Measurements from ENCODE around the gene MBNL1. TPM values are rescaled to one million over a fixed set of nuclear protein-coding genes. Genes with fewer than 3 reads are reported as not detected.
A peak's percentile ranks its signal among the peaks of the same experiment; 100 is the strongest.

Gene MBNL1
- total RNA-seq, 1 donor from 2014 or later = 79.5 TPM

DNA sequence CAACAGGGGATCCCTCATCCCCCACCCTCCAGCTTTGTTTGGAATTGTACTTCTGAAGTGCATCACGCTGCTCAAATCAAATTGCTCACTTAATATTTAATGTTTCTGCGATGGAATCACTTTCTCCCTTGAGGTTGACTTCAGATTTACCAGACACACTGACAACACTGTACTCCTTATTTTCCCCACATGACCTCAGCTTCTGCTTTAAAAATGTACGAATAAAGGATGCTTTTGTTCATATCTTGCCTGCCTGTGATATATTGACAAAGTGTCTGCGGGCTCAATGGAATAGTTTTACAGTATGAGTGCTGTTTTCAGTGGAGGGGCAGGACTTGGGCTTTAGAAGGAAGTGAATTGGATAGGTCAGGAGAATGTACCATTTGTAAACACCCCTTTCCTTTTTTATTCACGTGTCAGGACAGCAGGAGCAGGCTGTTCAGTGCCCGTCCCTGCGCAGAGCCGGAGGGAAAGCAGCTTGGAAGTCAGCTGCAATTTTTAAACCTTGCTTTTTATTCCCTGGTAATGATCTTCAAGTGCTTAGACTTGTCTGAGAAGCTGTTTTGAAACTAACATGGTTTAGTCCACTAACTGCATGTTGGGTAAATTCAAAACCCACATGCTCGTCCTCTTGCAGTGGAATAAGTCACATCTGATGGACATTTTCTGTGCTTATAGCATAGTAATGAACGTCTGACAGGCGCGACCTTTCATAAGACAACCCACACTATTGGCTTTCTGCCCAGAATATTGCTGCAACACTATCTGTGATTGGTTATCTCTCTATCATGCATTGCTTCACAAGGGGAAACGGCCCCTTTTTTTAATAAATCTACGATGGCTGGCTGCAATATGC, 29.9 kb downstream of the MBNL1 start:
- FAIRE-seq = no peak
- peak; percentile 91 for DNase-seq (ENCODE audit: low read depth)
- Histone ChIP-seq H3K27me3 (ENCODE audit: control insufficient read depth, insufficient read depth, low read length) (no peaks in the 10 kb centered on the region), H3K4me3 (ENCODE audit: low read depth, low read length) (peak overlapping the region; percentile 30), H3K36me3 (ENCODE audit: control insufficient read depth, insufficient read depth, low read length) (peaks cover 3% of the 10 kb centered on the region)
- TF ChIP-seq, protein P1, sequence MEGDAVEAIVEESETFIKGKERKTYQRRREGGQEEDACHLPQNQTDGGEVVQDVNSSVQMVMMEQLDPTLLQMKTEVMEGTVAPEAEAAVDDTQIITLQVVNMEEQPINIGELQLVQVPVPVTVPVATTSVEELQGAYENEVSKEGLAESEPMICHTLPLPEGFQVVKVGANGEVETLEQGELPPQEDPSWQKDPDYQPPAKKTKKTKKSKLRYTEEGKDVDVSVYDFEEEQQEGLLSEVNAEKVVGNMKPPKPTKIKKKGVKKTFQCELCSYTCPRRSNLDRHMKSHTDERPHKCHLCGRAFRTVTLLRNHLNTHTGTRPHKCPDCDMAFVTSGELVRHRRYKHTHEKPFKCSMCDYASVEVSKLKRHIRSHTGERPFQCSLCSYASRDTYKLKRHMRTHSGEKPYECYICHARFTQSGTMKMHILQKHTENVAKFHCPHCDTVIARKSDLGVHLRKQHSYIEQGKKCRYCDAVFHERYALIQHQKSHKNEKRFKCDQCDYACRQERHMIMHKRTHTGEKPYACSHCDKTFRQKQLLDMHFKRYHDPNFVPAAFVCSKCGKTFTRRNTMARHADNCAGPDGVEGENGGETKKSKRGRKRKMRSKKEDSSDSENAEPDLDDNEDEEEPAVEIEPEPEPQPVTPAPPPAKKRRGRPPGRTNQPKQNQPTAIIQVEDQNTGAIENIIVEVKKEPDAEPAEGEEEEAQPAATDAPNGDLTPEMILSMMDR (IDR thresholded peaks at IDR 0.05; ENCODE audit: insufficient read depth, low read length, severe bottlenecking) = no peak

DNA sequence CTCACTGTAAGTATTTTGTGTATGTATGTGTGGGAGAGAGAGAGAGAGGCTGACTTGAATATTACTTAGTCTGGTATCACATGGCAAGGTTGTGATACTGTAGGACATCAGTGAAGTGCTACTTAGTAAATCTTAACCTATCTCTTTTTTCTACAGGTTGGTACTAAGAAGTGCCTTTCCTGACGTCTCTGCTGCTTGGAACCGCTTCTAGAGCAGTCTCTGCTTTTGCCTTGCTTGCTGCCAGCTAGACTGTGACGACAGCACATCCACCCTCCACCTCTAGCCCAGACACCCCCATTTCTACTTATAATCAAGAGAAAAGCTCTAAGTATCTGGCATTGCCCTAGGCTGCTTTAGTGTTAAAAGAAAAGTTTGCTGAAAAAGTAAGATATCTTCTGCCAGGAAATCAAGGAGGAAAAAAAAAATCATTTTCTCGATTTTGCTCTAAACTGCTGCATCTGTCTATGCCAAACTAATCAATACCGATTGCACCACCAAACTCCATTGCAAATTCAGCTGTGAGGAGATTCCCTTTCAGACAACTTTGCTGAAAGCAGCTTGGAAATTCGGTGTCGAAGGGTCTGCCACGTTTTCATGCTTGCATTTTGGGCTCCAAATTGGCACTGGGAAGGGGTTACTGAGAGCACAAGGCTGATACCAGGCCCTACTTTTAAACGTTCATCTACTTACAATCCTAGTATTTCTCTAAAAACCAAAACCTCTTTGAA, 30.7 kb downstream of the MBNL1 start:
- H3K27me3 ChIP-seq (ENCODE audit: control insufficient read depth, insufficient read depth, low read length) = no peaks in the 10 kb centered on the region
- no peak overlapping the region for H3K4me3 ChIP-seq (ENCODE audit: low read depth, low read length)
- TF ChIP-seq, protein P1 (IDR thresholded peaks at IDR 0.05; ENCODE audit: insufficient read depth, low read length, severe bottlenecking) = no peak
- no peak for DNase-seq (ENCODE audit: low read depth)
- no peak for FAIRE-seq
- peaks cover 3% of the 10 kb centered on the region for H3K36me3 ChIP-seq (ENCODE audit: control insufficient read depth, insufficient read depth, low read length)

DNA sequence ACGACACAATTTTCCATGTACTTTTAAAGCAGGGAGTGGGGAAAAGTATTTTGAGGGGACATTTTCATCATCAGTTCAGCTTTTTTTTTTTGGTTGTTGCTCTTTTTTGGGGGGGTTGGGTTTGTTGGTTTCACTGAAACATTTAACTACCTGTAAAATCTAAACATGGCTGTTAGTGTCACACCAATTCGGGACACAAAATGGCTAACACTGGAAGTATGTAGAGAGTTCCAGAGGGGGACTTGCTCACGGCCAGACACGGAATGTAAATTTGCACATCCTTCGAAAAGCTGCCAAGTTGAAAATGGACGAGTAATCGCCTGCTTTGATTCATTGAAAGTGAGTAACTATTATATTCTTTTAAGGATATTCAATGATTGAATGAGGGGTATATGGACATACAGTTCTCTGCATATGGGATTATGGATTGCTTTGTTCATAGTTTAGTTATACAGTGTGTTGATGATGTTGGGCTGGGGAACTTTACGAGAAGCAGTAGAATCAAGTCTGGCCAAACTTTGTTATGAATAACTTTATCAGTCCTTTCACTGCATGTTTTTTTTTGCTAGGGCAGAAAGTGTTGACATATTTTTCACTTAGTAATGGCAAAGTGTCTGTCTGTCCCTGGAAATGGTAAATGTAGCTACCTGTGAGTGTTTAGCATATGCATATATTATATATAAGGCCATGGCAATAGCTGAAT, 31.5 kb downstream of the MBNL1 start:
- Histone ChIP-seq H3K36me3 (ENCODE audit: control insufficient read depth, insufficient read depth, low read length) (peaks cover 3% of the 10 kb centered on the region), H3K27me3 (ENCODE audit: control insufficient read depth, insufficient read depth, low read length) (no peaks in the 10 kb centered on the region), H3K4me3 (ENCODE audit: low read depth, low read length) (no peak overlapping the region)
- FAIRE-seq = no peak
- TF ChIP-seq, protein P1 (IDR thresholded peaks at IDR 0.05; ENCODE audit: insufficient read depth, low read length, severe bottlenecking) = no peak
- no peak for DNase-seq (ENCODE audit: low read depth)

- no peak overlapping the region for H3K4me3 ChIP-seq (ENCODE audit: low read depth, low read length)
- DNase-seq (ENCODE audit: low read depth) = no peak
- no peak for FAIRE-seq
- TF ChIP-seq, protein P1 (IDR thresholded peaks at IDR 0.05; ENCODE audit: insufficient read depth, low read length, severe bottlenecking) = no peak
- no peaks in the 10 kb centered on the region for H3K27me3 ChIP-seq (ENCODE audit: control insufficient read depth, insufficient read depth, low read length)
- H3K36me3 ChIP-seq (ENCODE audit: control insufficient read depth, insufficient read depth, low read length) = peaks cover 3% of the 10 kb centered on the region
Measured at GRCh38 chr3:152301745-152302181, 33.0 kb downstream of the MBNL1 start.

DNA sequence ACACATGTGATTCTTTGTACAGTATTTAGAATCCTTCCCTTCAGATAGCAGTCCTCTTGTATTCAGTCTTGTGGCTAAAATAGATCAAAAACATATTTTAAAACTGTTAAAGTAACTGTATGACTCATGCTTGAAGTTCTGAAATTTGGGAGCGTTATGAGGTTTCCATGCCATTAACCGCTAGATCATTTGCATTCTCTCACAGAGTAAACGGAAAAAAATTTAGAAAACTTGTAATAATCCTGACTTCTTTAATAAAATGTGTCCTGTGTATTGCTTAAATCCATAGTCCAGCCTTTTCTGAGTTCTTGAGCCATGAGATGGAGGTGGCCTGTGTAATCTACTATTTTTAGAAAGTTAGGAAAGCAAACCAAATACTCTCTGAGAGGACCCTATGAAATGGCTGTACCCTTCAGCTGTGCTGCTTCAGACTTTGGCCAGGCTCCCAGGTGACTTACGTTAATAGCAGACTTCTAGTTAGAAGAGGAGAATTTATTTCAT, 33.8 kb downstream of the MBNL1 start:
- TF ChIP-seq, protein P1 (IDR thresholded peaks at IDR 0.05; ENCODE audit: insufficient read depth, low read length, severe bottlenecking) = no peak
- peaks cover 3% of the 10 kb centered on the region for H3K36me3 ChIP-seq (ENCODE audit: control insufficient read depth, insufficient read depth, low read length)
- FAIRE-seq (no peak), DNase-seq (ENCODE audit: low read depth) (no peak)
- H3K27me3 ChIP-seq (ENCODE audit: control insufficient read depth, insufficient read depth, low read length) = no peaks in the 10 kb centered on the region
- H3K4me3 ChIP-seq (ENCODE audit: low read depth, low read length) = no peak overlapping the region
